Transverse colon (tissue), 4 donors: Measurements from ENCODE around the gene CRAMP1. TPM values are rescaled to one million over a fixed set of nuclear protein-coding genes. Genes with fewer than 3 reads are reported as not detected.

ENCODE experiments used
- DNase-seq: peaks from one replicate; pipeline ENCODE4 v3.0.0-alpha.2; 2019
- H3K27ac ChIP-seq, 4 donors: fragments of 200-600 bp; sonication (generic); 2 replicates each; pipeline ENCODE4 v1.5.1; 2016 to 2018; ENCODE audit warnings: inconsistent platforms in 4 of 4
- H3K27me3 ChIP-seq: fragments of 200-600 bp; sonication (generic); 2 replicates; pipeline ENCODE4 v1.5.1; 2017; ENCODE audit warnings: inconsistent platforms
- H3K36me3 ChIP-seq, 4 donors: fragments of 200-600 bp; sonication (generic); 2 replicates each; pipeline ENCODE4 v1.5.1; 2017 to 2019; ENCODE audit warnings: inconsistent platforms in 4 of 4
- H3K4me1 ChIP-seq, 4 donors: fragments of 200-600 bp; sonication (generic); 2 replicates each; pipeline ENCODE4 v1.5.1; 2017 to 2020; ENCODE audit warnings: inconsistent platforms in 4 of 4
- H3K4me3 ChIP-seq, 4 donors: fragments of 200-600 bp; sonication (generic); 1 replicate in 1 of 4; 2 replicates in 3 of 4; pipeline versions ENCODE4 v1.5.1 to v1.6.1; 2017 to 2019; ENCODE audit warnings: inconsistent platforms in 4 of 4
- H3K9me3 ChIP-seq, 2 donors: fragments of 200-600 bp; sonication (generic); 2 replicates each; pipeline ENCODE4 v1.5.1; 2017 to 2019; ENCODE audit warnings: inconsistent platforms in 2 of 2
- CTCF ChIP-seq, 5 experiments: fragments of 200-600 bp in 3 of 5; fragments of 450-650 bp in 2 of 5; sonication (generic) in 3 of 5; IDR thresholded peaks; 1 replicate in 2 of 5; 2 replicates in 3 of 5; pipeline ENCODE4 v1.5.1; 2016 to 2017; ENCODE audit warnings: antibody characterized with exemption in 5 of 5, inconsistent platforms in 3 of 5, mild to moderate bottlenecking in 2 of 5, moderate library complexity in 1 of 5
- EP300 ChIP-seq: sonication (generic); formaldehyde crosslinking; IDR thresholded peaks from one replicate; pipeline ENCODE4 v1.6.1; 2017; ENCODE audit warnings: antibody characterized with exemption, low read depth
- POLR2A ChIP-seq: fragments of 450-650 bp; IDR thresholded peaks from one replicate; pipeline ENCODE4 v1.6.1; 2016; ENCODE audit warnings: antibody characterized with exemption, mild to moderate bottlenecking, moderate library complexity
- POLR2AphosphoS5 ChIP-seq, 3 donors: sonication (generic); formaldehyde crosslinking; IDR thresholded peaks; one replicate each; pipeline ENCODE4 v1.6.1; 2016; ENCODE audit warnings: antibody characterized with exemption in 3 of 3
- WGBS, 2 donors: methylation state at CpG; one replicate each; pipeline ENCODE4 v1.1.5; 2018; ENCODE audit warnings: low coverage in 1 of 2; 5-methylcytosine and 5-hydroxymethylcytosine counted together
- in situ Hi-C, 4 donors: fragments of 200-750 bp; cut with MboI; loops; one replicate each; pipeline versions ENCODE4 v1.15.0 to v1.15.1; 2017; ENCODE audit warnings: low sequenced_read_pairs in 3 of 4, low pct_ligation_motif_present in 1 of 4, low pct_unique_long_range_greater_than_20kb in 1 of 4
- intact Hi-C: fragments of 100-400 bp; cut with DNase I; formaldehyde crosslinking; loops from one replicate; pipeline ENCODE4 v1.15.1; 2023; ENCODE audit warnings: low total_unique reads
- total RNA-seq, 4 donors: library from RNA; depleted of rRNA; stranded (reverse); fragments of >200 nt; gene quantifications; one replicate each; pipeline ENCODE4 v1.1.0, GENCODE V29; 2016

Gene CRAMP1
- total RNA-seq, 4 donors from 2014 or later = 10.1 to 52.7 (median 16.2) TPM

- no peaks in the 10 kb centered on the region for H3K9me3 ChIP-seq
- TF ChIP-seq CTCF (IDR thresholded peaks at IDR 0.05) (no peak), POLR2A (peak; percentile 23)
- WGBS, 2 donors = 0% methylated on average over 43 of the region's 45 CpGs; no CpG with 5 or more reads in 1 of the 2 donors
- H3K36me3 ChIP-seq = peaks cover 0 to 22% (median 4%) of the 10 kb centered on the region in 4 donors
- peaks cover 3 to 17% (median 12%) of the 10 kb centered on the region in 4 donors for H3K4me1 ChIP-seq
- H3K27me3 ChIP-seq = no peaks in the 10 kb centered on the region
- in situ Hi-C loops = no loop called here
- peak overlapping the region; percentile 67 to 91 (median 86) for H3K4me3 ChIP-seq
- DNase-seq = peak; percentile 51
- H3K27ac ChIP-seq = peak overlapping the region; percentile 73 to 89 (median 88)
- intact Hi-C loops = no loop called here
Observed at GRCh38 chr16:1678500-1679098, 66.4 kb downstream of the CRAMP1 start.

GRCh38 chr16:1680361-1680760 lies 68.2 kb downstream of the CRAMP1 start:
- peaks cover 0 to 6% (median 3%) of the 10 kb centered on the region in 4 donors for H3K36me3 ChIP-seq
- no peak overlapping the region for H3K27ac ChIP-seq
- no peak for DNase-seq
- no peaks in the 10 kb centered on the region for H3K9me3 ChIP-seq
- intact Hi-C loops (no loop called here), in situ Hi-C loops (no loop called here)
- TF ChIP-seq POLR2A (no peak), CTCF (IDR thresholded peaks at IDR 0.05) (no peak)
- H3K4me3 ChIP-seq = no peak overlapping the region
- WGBS, 2 donors = 95 to 97% methylated on average over 10 to 14 of the region's 14 CpGs
- peaks cover 3 to 17% (median 12%) of the 10 kb centered on the region in 4 donors for H3K4me1 ChIP-seq
- H3K27me3 ChIP-seq = no peaks in the 10 kb centered on the region

GRCh38 chr16:1681032-1681431 lies 68.9 kb downstream of the CRAMP1 start:
- in situ Hi-C loops (no loop called here), intact Hi-C loops (no loop called here)
- H3K27me3 ChIP-seq = no peaks in the 10 kb centered on the region
- 94 to 96% methylated on average over 4 to 10 of the region's 10 CpGs for WGBS, 2 donors
- no peak overlapping the region for H3K4me3 ChIP-seq
- H3K9me3 ChIP-seq = no peaks in the 10 kb centered on the region
- H3K36me3 ChIP-seq = peaks cover 0 to 5% (median 1%) of the 10 kb centered on the region in 4 donors
- TF ChIP-seq CTCF (IDR thresholded peaks at IDR 0.05) = no peak
- TF ChIP-seq POLR2A = no peak
- no peak for TF ChIP-seq POLR2AphosphoS5 (IDR thresholded peaks at IDR 0.05)
- TF ChIP-seq EP300 = no peak
- no peak for DNase-seq
- H3K27ac ChIP-seq = no peak overlapping the region
- peaks cover 3 to 17% (median 12%) of the 10 kb centered on the region in 4 donors for H3K4me1 ChIP-seq

GRCh38 chr16:1687427-1688316 lies 75.5 kb downstream of the CRAMP1 start:
- intact Hi-C loops = no loop called here
- no peak for DNase-seq
- H3K27ac ChIP-seq = no peak overlapping the region
- no peaks in the 10 kb centered on the region for H3K27me3 ChIP-seq
- peaks cover 0 to 13% (median 4%) of the 10 kb centered on the region in 4 donors for H3K36me3 ChIP-seq
- 68 to 91% methylated on average over 5 to 17 of the region's 17 CpGs for WGBS, 2 donors
- no peaks in the 10 kb centered on the region for H3K9me3 ChIP-seq
- TF ChIP-seq CTCF (IDR thresholded peaks at IDR 0.05) = no peak
- no peak for TF ChIP-seq POLR2A
- TF ChIP-seq EP300 = no peak
- no peak for TF ChIP-seq POLR2AphosphoS5 (IDR thresholded peaks at IDR 0.05)
- no peaks in the 10 kb centered on the region for H3K4me1 ChIP-seq
- in situ Hi-C loops = no loop called here
- H3K4me3 ChIP-seq = no peak overlapping the region
